SK-N-SH treated with all-trans-retinoic acid at 6 μM for 48 hours (cell line): ENCODE results near the gene EPHB4.

ENCODE experiments used
- ARNTL ChIP-seq: fragments of 450-650 bp; formaldehyde crosslinking; IDR thresholded peaks from 2 replicates; pipeline ENCODE4 v1.5.0; 2020; ENCODE audit warnings: low read depth, mild to moderate bottlenecking, moderate library complexity, borderline replicate concordance
- CSDC2 ChIP-seq: fragments of 250-450 bp; sonication (Bioruptor Pico); IDR thresholded peaks from 2 replicates; pipeline ENCODE4 v1.5.0; 2020; ENCODE audit warnings: mild to moderate bottlenecking, moderate library complexity
- GLIS3 ChIP-seq: fragments of 250-450 bp; sonication (Bioruptor Pico); IDR thresholded peaks from 2 replicates; pipeline ENCODE4 v1.5.0; 2020; ENCODE audit warnings: mild to moderate bottlenecking, moderate library complexity
- PATZ1 ChIP-seq: fragments of 250-450 bp; sonication (Bioruptor Pico); IDR thresholded peaks from 2 replicates; pipeline ENCODE4 v1.8.0; 2020; ENCODE audit warnings: mild to moderate bottlenecking, moderate library complexity, borderline replicate concordance
- RARB ChIP-seq: fragments of 250-450 bp; sonication (Bioruptor Pico); IDR thresholded peaks from 2 replicates; pipeline ENCODE4 v1.8.0; 2021; ENCODE audit warnings: mild to moderate bottlenecking, moderate library complexity
- SNAI2 ChIP-seq: fragments of 250-450 bp; sonication (Bioruptor Pico); IDR thresholded peaks from 2 replicates; pipeline ENCODE4 v1.5.0; 2020; ENCODE audit warnings: mild to moderate bottlenecking, moderate library complexity
- TCF4 ChIP-seq: fragments of 250-450 bp; sonication (Bioruptor Pico); IDR thresholded peaks from 2 replicates; pipeline ENCODE4 v1.8.0; 2021; ENCODE audit warnings: mild to moderate bottlenecking, moderate library complexity, borderline replicate concordance
- TSHZ2 ChIP-seq: fragments of 250-450 bp; sonication (Bioruptor Pico); IDR thresholded peaks from 2 replicates; pipeline ENCODE4 v1.5.0; 2020; ENCODE audit warnings: mild to moderate bottlenecking, moderate library complexity
- ZFP3 ChIP-seq: fragments of 250-450 bp; sonication (Bioruptor Pico); IDR thresholded peaks from 2 replicates; pipeline ENCODE4 v1.5.0; 2020; ENCODE audit warnings: mild to moderate bottlenecking, moderate library complexity
- ZFP30 ChIP-seq: fragments of 450-650 bp; formaldehyde crosslinking; IDR thresholded peaks from 2 replicates; pipeline ENCODE4 v1.5.0; 2022; ENCODE audit warnings: mild to moderate bottlenecking, moderate library complexity
- ZNF565 ChIP-seq: fragments of 450-650 bp; formaldehyde crosslinking; conservative IDR thresholded peaks from 2 replicates; pipeline ENCODE4 v1.5.0; 2020; ENCODE audit warnings: low read depth, mild to moderate bottlenecking, moderate library complexity
- TF ChIP-seq, protein P1 (sequence below): fragments of 250-450 bp; sonication (Bioruptor Pico); IDR thresholded peaks from 2 replicates; pipeline ENCODE4 v1.5.1; 2020; ENCODE audit warnings: low read depth, mild to moderate bottlenecking, moderate library complexity
- TF ChIP-seq, protein P2 (sequence below): fragments of 250-450 bp; sonication (Bioruptor Pico); IDR thresholded peaks from 2 replicates; pipeline ENCODE4 v1.8.0; 2021; ENCODE audit warnings: low read depth, mild to moderate bottlenecking, moderate library complexity, borderline replicate concordance

GRCh38 chr7:100817097-100817496 lies 10.2 kb downstream of the EPHB4 start:
- TF ChIP-seq ZFP30 (CRISPR knock-in tag) (no peak), TCF4 (no peak), ARNTL (CRISPR knock-in tag) (no peak), ZNF565 (CRISPR knock-in tag) (no peak), SNAI2 (CRISPR knock-in tag) (no peak), RARB (CRISPR knock-in tag) (no peak), GLIS3 (no peak), TSHZ2 (CRISPR knock-in tag) (no peak), ZFP3 (CRISPR knock-in tag) (no peak), CSDC2 (CRISPR knock-in tag) (no peak), PATZ1 (no peak)
- TF ChIP-seq, protein P1, sequence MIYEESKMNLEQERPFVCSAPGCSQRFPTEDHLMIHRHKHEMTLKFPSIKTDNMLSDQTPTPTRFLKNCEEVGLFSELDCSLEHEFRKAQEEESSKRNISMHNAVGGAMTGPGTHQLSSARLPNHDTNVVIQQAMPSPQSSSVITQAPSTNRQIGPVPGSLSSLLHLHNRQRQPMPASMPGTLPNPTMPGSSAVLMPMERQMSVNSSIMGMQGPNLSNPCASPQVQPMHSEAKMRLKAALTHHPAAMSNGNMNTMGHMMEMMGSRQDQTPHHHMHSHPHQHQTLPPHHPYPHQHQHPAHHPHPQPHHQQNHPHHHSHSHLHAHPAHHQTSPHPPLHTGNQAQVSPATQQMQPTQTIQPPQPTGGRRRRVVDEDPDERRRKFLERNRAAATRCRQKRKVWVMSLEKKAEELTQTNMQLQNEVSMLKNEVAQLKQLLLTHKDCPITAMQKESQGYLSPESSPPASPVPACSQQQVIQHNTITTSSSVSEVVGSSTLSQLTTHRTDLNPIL (CRISPR knock-in tag), result no peak
- TF ChIP-seq, protein P2, sequence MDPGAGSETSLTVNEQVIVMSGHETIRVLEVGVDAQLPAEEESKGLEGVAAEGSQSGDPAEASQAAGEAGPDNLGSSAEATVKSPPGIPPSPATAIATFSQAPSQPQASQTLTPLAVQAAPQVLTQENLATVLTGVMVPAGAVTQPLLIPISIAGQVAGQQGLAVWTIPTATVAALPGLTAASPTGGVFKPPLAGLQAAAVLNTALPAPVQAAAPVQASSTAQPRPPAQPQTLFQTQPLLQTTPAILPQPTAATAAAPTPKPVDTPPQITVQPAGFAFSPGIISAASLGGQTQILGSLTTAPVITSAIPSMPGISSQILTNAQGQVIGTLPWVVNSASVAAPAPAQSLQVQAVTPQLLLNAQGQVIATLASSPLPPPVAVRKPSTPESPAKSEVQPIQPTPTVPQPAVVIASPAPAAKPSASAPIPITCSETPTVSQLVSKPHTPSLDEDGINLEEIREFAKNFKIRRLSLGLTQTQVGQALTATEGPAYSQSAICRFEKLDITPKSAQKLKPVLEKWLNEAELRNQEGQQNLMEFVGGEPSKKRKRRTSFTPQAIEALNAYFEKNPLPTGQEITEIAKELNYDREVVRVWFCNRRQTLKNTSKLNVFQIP (CRISPR knock-in tag), result no peak
